Mononuclear cell (primary cell): Measurements from ENCODE around the gene FARP2. TPM values are rescaled to one million over a fixed set of nuclear protein-coding genes. Genes with fewer than 3 reads are reported as not detected.
"Not testable (repeated sequence)": the region's sequence is repeated elsewhere in the genome, so short reads cannot be mapped to it uniquely, and the experiment has no call there.

Source experiments
- H3K27me3 ChIP-seq: 2 replicates; pipeline ENCODE4 v1.6.0; 2011; ENCODE audit warnings: low read length, control low read depth; ENCODE audit not compliant: insufficient read depth
- H3K4me1 ChIP-seq: 2 replicates; pipeline ENCODE4 v1.5.1; 2011; ENCODE audit warnings: mild to moderate bottlenecking, low read length, control low read depth; ENCODE audit not compliant: insufficient read depth
- H3K4me3 ChIP-seq: 2 replicates; pipeline ENCODE4 v1.5.1; 2011; ENCODE audit warnings: mild to moderate bottlenecking, low read length, moderate library complexity
- H3K9me3 ChIP-seq: 2 replicates; pipeline ENCODE4 v1.5.1; 2011; ENCODE audit warnings: low read depth, mild to moderate bottlenecking, control low read depth, low read length
- total RNA-seq: library from RNA; depleted of rRNA; stranded (reverse); fragments of >200 nt; gene quantifications from one replicate; pipeline ENCODE4 v1.2.3, GENCODE V29; 2012

FARP2 gene
- total RNA-seq, 1 donor, result 27.6 TPM

DNA sequence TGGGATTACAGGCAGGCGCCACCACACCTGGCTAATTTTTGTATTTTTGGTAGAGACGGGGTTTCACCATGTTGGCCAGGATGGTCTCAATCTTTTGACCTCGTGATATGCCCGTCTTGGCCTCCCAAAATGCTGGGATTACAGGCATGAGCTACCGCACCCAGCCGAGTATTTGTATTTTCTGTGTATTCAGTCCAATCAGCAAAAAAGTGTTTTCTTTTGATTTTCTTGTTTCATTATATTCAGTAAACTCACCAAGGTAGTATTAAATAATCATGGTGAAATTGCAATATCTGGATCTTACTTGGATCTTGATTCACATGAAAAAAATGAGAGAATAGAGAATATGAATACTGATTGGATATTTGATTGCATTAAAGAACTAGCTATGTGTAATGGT, 37.3 kb upstream of the FARP2 start:
- H3K4me3 ChIP-seq, H3K27me3 ChIP-seq, H3K9me3 ChIP-seq: not testable (repeated sequence)
- H3K4me1 ChIP-seq, result peaks cover 62% of the 10 kb centered on the region

- Histone ChIP-seq H3K9me3 (no peaks in the 10 kb centered on the region), H3K27me3 (no peaks in the 10 kb centered on the region), H3K4me1 (peaks cover 68% of the 10 kb centered on the region), H3K4me3 (no peak overlapping the region)
These were observed 35.7 kb upstream of the FARP2 start for GRCh38 chr2:241320394-241320793.

DNA sequence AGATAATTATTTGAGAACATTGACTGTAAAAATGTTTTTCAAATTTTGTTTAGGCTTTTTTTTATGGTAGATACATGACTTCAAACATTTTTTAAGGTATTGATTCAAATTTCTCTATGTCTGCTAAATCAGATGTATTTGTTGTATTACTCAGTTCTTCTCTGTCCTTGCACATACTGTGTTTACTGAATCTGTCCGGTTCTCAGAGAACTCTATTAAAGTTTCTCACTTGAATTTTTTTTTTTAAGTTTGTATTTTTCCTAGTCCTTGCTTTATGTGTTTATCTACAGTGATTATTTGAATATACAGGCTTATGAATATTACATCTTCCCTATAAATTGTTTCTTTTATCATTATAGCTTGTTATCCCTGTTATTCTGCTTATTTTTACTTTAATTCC, 35.1 kb upstream of the FARP2 start:
- H3K4me3 ChIP-seq, result no peak overlapping the region
- no peaks in the 10 kb centered on the region for H3K9me3 ChIP-seq
- no peaks in the 10 kb centered on the region for H3K27me3 ChIP-seq
- H3K4me1 ChIP-seq, result peaks cover 68% of the 10 kb centered on the region

GRCh38 chr2:241321886-241322285, 34.2 kb upstream of the FARP2 start:
- Histone ChIP-seq H3K4me3 (no peak overlapping the region), H3K9me3 (no peaks in the 10 kb centered on the region), H3K27me3 (no peaks in the 10 kb centered on the region), H3K4me1 (peaks cover 62% of the 10 kb centered on the region)

DNA sequence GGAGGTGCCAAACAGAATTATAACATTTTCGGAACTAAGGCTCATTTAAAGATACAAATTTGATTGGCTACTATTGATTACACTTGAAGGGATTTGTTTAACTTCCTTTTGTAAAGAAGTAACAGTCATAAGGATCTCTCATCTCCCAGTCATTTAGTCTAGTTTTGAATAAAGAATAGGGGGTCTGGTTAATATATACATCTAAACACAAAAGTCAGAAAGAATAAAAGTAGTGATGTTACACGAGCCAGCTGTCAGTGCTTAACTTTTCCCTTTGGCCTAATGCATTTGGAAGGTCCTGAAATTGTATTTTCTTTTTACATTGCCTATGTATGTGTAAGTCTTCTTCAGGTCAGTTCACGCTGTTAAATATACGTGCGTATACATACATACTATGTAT, 32.3 kb upstream of the FARP2 start:
- no peaks in the 10 kb centered on the region for H3K27me3 ChIP-seq
- H3K4me1 ChIP-seq, result peaks cover 44% of the 10 kb centered on the region
- H3K9me3 ChIP-seq, result no peaks in the 10 kb centered on the region
- H3K4me3 ChIP-seq, result no peak overlapping the region

DNA sequence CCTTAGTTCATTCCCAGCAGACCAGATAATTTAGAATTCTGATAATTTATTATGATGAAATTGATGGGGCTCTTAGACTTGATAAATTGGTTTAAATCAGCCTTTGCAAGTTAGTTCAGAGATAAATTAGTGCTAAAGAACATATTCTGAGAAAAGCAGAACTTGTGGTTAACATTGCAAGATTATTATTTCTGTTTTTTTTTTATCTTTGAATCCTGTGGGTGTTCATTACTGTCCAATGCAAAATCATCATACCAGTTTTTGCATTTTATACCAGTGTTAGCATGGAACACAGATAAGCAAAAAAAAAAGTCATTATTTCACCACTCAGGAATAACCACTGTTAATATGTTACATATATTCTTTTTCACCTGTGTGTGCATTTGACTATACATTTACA, 31.3 kb upstream of the FARP2 start:
- Histone ChIP-seq H3K27me3 (no peaks in the 10 kb centered on the region), H3K4me3 (no peak overlapping the region)

DNA sequence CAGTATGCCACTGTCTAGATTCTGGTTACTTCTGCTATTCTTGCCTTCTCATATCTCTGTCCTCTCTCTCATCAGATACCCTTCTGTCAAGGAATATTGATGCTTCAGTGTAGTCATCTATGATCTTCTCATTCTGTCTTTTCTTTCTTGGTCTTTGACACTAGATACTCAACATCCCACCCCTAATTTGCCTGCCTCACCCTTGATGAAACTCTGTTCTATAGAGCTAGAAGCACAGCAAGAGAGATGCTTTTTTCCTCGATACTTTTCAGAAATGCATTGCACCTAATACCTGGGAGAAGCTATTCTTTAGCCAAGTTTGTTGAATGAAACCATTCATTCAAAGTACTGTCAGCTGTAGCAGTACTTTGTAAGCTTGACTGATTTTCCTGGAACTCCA, 30.8 kb upstream of the FARP2 start:
- no peaks in the 10 kb centered on the region for H3K27me3 ChIP-seq
- no peaks in the 10 kb centered on the region for H3K9me3 ChIP-seq

More for the DNA sequence above, 31.3 kb upstream of the FARP2 start:
- Histone ChIP-seq H3K4me1 (peaks cover 36% of the 10 kb centered on the region), H3K9me3 (no peaks in the 10 kb centered on the region)

GRCh38 chr2:241329669-241330615, 26.1 kb upstream of the FARP2 start:
- Histone ChIP-seq H3K9me3 (no peaks in the 10 kb centered on the region), H3K4me1 (peaks cover 4% of the 10 kb centered on the region), H3K27me3 (no peaks in the 10 kb centered on the region), H3K4me3 (no peak overlapping the region)

More for the DNA sequence above, 30.8 kb upstream of the FARP2 start:
- H3K4me3 ChIP-seq, result no peak overlapping the region
- H3K4me1 ChIP-seq, result peaks cover 35% of the 10 kb centered on the region

GRCh38 chr2:241330616-241330981, 25.5 kb upstream of the FARP2 start:
- no peaks in the 10 kb centered on the region for H3K27me3 ChIP-seq
- H3K9me3 ChIP-seq, result no peaks in the 10 kb centered on the region
- no peak overlapping the region for H3K4me3 ChIP-seq
- no peaks in the 10 kb centered on the region for H3K4me1 ChIP-seq

- H3K27me3 ChIP-seq, result no peaks in the 10 kb centered on the region
- no peak overlapping the region for H3K4me3 ChIP-seq
- peaks cover 9% of the 10 kb centered on the region for H3K4me1 ChIP-seq
- no peaks in the 10 kb centered on the region for H3K9me3 ChIP-seq
These were observed 21.3 kb upstream of the FARP2 start for GRCh38 chr2:241334813-241335212.

GRCh38 chr2:241339839-241340630, 16.1 kb upstream of the FARP2 start:
- Histone ChIP-seq H3K9me3 (no peaks in the 10 kb centered on the region), H3K27me3 (no peaks in the 10 kb centered on the region), H3K4me3 (no peak overlapping the region), H3K4me1 (peaks cover 14% of the 10 kb centered on the region)

DNA sequence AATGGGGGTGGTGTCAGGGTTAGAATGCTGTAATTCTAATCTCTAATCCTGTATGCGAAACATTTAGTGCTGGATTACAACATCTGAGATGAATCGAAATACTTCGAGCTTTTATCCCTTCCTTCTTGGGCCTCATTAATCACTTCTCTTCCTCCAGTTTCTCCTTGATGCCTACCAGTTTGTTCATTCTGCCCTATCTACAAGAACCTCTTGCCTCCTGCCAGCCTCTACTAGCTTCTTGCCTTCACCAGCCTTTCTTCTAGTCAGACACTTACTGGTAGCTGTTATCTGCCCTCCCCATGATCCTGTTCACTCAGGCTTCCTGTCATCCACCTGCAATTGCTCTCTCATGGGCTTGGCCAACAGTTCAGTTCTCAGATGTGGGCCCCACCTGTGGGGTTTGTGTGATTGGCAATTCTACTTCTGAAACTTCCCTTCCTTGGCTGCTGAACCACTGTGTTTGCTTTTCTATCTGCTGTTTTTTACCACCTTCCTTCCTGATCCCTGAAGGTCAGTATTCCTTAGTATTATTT, 15.4 kb upstream of the FARP2 start:
- Histone ChIP-seq H3K27me3 (no peaks in the 10 kb centered on the region), H3K4me3 (no peak overlapping the region), H3K4me1 (peaks cover 14% of the 10 kb centered on the region), H3K9me3 (no peaks in the 10 kb centered on the region)

- Histone ChIP-seq H3K4me1 (peaks cover 5% of the 10 kb centered on the region), H3K9me3 (no peaks in the 10 kb centered on the region), H3K27me3 (no peaks in the 10 kb centered on the region), H3K4me3 (no peak overlapping the region)
These were observed 11.0 kb upstream of the FARP2 start for GRCh38 chr2:241344925-241345651.

DNA sequence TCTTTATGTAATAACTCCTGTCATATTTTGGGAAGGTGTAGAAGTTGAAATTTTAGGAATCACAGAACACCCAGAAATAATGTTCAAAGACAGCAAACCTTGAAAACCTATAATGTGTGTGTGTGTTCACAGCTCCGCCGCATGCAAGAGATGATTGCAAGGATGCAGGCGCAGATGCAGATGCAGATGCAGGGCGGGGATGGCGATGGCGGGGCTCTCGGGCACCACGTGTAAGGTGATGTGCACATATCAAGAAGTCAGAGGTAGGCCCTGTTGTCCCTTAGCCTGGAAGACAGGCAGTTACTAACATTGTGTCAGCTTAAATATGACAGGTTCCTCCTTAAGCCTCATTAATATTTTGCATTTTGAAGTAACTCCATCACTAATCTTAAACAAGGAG, 6.1 kb upstream of the FARP2 start:
- no peak overlapping the region for H3K4me3 ChIP-seq
- no peaks in the 10 kb centered on the region for H3K9me3 ChIP-seq
- peaks cover under 1% of the 10 kb centered on the region for H3K4me1 ChIP-seq
- no peaks in the 10 kb centered on the region for H3K27me3 ChIP-seq

DNA sequence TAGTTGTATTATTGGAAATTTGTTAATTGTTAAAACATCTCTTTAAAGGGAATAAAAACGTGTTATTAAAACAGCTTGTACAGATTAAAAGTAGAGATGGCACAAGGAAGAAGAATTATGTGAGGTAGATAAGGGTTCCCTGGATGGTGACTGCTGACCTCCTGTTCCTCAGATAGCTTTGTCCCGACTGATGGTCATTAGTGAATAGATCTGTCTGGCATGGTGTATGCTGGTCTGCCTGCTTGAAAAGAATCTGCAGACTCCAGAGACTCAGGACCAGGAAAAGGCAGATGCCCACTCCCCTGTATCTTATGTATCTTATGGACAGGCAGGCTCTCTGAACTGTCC, 5.6 kb upstream of the FARP2 start:
- Histone ChIP-seq H3K9me3 (no peaks in the 10 kb centered on the region), H3K4me1 (peaks cover 4% of the 10 kb centered on the region), H3K4me3 (no peak overlapping the region), H3K27me3 (no peaks in the 10 kb centered on the region)
